Astrocyte (in vitro differentiated cells and primary cell): Measurements from ENCODE around the gene CTIF. TPM values are rescaled to one million over a fixed set of nuclear protein-coding genes. Genes with fewer than 3 reads are reported as not detected.

Experiments
- DNase-seq: peaks from one replicate; pipeline ENCODE4 v3.0.0-alpha.2; 2010; ENCODE audit warnings: low read depth
- FAIRE-seq: peaks from 2 replicates; lab custom pipeline; 2011; peaks lifted over from hg19 to GRCh38; lab: Jason Lieb, UNC
- H2AFZ ChIP-seq: 2 replicates; pipeline ENCODE4 v1.6.0; 2012; ENCODE audit warnings: low read depth, low read length, inconsistent platforms
- H3K27ac ChIP-seq: 2 replicates; pipeline ENCODE4 v1.5.1; 2011; ENCODE audit warnings: low read depth, low read length, inconsistent platforms
- H3K27me3 ChIP-seq: 2 replicates; pipeline ENCODE4 v1.6.0; 2011; ENCODE audit warnings: low read length, inconsistent platforms; ENCODE audit not compliant: insufficient read depth
- H3K36me3 ChIP-seq: 2 replicates; pipeline ENCODE4 v1.5.1; 2011; ENCODE audit warnings: low read length, inconsistent platforms; ENCODE audit not compliant: insufficient read depth
- H3K4me1 ChIP-seq: 2 replicates; pipeline ENCODE4 v1.5.1; 2011; ENCODE audit warnings: low read length, inconsistent platforms; ENCODE audit not compliant: insufficient read depth
- H3K4me2 ChIP-seq: 2 replicates; pipeline ENCODE4 v1.6.0; 2012; ENCODE audit warnings: low read length, inconsistent platforms
- H3K4me3 ChIP-seq: 2 replicates; pipeline ENCODE4 v1.5.1; 2011; ENCODE audit warnings: low read depth, mild to moderate bottlenecking, low read length, inconsistent platforms; ENCODE audit not compliant: insufficient read depth
- H3K79me2 ChIP-seq: 2 replicates; pipeline ENCODE4 v1.6.0; 2012; ENCODE audit warnings: mild to moderate bottlenecking, low read length, inconsistent platforms; ENCODE audit not compliant: insufficient read depth
- H3K9ac ChIP-seq: 2 replicates; pipeline ENCODE4 v1.6.0; 2012; ENCODE audit warnings: mild to moderate bottlenecking, low read length, inconsistent platforms
- H3K9me3 ChIP-seq: 2 replicates; pipeline ENCODE4 v1.5.1; 2012; ENCODE audit warnings: low read depth, mild to moderate bottlenecking, low read length, inconsistent platforms; ENCODE audit not compliant: insufficient read depth
- H4K20me1 ChIP-seq: 2 replicates; pipeline ENCODE4 v1.6.0; 2012; ENCODE audit warnings: low read length, inconsistent platforms; ENCODE audit not compliant: insufficient read depth
- H3K27ac Mint-ChIP-seq: one replicate; pipeline ENCODE4 v1.8.0; 2021; ENCODE audit warnings: mild to moderate bottlenecking, mixed read lengths; ENCODE audit not compliant: unreplicated experiment
- H3K27me3 Mint-ChIP-seq: one replicate; pipeline ENCODE4 v1.8.0; 2021; ENCODE audit warnings: low read depth, mixed read lengths; ENCODE audit not compliant: unreplicated experiment
- H3K36me3 Mint-ChIP-seq: one replicate; pipeline ENCODE4 v1.8.0; 2021; ENCODE audit warnings: low read depth, mixed read lengths; ENCODE audit not compliant: unreplicated experiment
- H3K4me1 Mint-ChIP-seq: one replicate; pipeline ENCODE4 v1.8.0; 2021; ENCODE audit warnings: low read depth, mixed read lengths; ENCODE audit not compliant: unreplicated experiment
- H3K4me3 Mint-ChIP-seq: one replicate; pipeline ENCODE4 v1.8.0; 2021; ENCODE audit warnings: mild to moderate bottlenecking, moderate library complexity, mixed read lengths; ENCODE audit not compliant: unreplicated experiment
- H3K9me3 Mint-ChIP-seq: one replicate; pipeline ENCODE4 v1.8.0; 2021; ENCODE audit warnings: mild to moderate bottlenecking, mixed read lengths; ENCODE audit not compliant: unreplicated experiment
- CTCF ChIP-seq: IDR thresholded peaks from 2 replicates; pipeline ENCODE4 v1.5.1; 2011; ENCODE audit warnings: low read depth, mild to moderate bottlenecking, inconsistent platforms, low read length, moderate library complexity; ENCODE audit not compliant: insufficient read depth
- EZH2 ChIP-seq: IDR thresholded peaks from 2 replicates; pipeline ENCODE4 v1.6.1; 2012; ENCODE audit warnings: mild to moderate bottlenecking, low read length, inconsistent platforms; ENCODE audit not compliant: insufficient read depth
- total RNA-seq: library from RNA; stranded (reverse); gene quantifications from 2 replicates; pipeline ENCODE4 v1.2.1, GENCODE V29; 2021

The CTIF gene
- total RNA-seq, 1 donor from 2014 or later: 101 TPM

GRCh38 chr18:48659188-48660009 is 120.6 kb downstream of the CTIF start:
- H3K27ac Mint-ChIP-seq: no peak overlapping the region
- DNase-seq: no peak
- no peak overlapping the region for H3K4me3 Mint-ChIP-seq
- FAIRE-seq: no peak
- Histone ChIP-seq H4K20me1 (peaks cover 86% of the 10 kb centered on the region), H3K27ac (no peak overlapping the region), H3K36me3 (no peaks in the 10 kb centered on the region), H3K27me3 (no peaks in the 10 kb centered on the region), H3K9ac (no peak overlapping the region), H3K9me3 (no peaks in the 10 kb centered on the region), H3K79me2 (peaks cover 54% of the 10 kb centered on the region), H3K4me3 (no peak overlapping the region), H2AFZ (no peak overlapping the region), H3K4me1 (peaks cover 36% of the 10 kb centered on the region), H3K4me2 (no peak overlapping the region)
- H3K36me3 Mint-ChIP-seq: no peaks in the 10 kb centered on the region
- no peaks in the 10 kb centered on the region for H3K27me3 Mint-ChIP-seq
- peaks cover 25% of the 10 kb centered on the region for H3K4me1 Mint-ChIP-seq
- TF ChIP-seq CTCF (no peak), EZH2 (no peak)
- H3K9me3 Mint-ChIP-seq: no peaks in the 10 kb centered on the region

GRCh38 chr18:48660346-48661228 is 121.8 kb downstream of the CTIF start:
- Histone ChIP-seq H3K9ac (no peak overlapping the region), H3K4me2 (no peak overlapping the region), H3K9me3 (peaks cover 2% of the 10 kb centered on the region), H3K4me1 (peaks cover 36% of the 10 kb centered on the region), H3K27me3 (no peaks in the 10 kb centered on the region), H3K36me3 (peaks cover 2% of the 10 kb centered on the region), H4K20me1 (peaks cover 83% of the 10 kb centered on the region), H3K27ac (no peak overlapping the region), H3K79me2 (peaks cover 54% of the 10 kb centered on the region), H3K4me3 (no peak overlapping the region), H2AFZ (no peak overlapping the region)
- Mint-ChIP-seq H3K4me3 (peak overlapping the region; percentile 30), H3K9me3 (peaks cover 2% of the 10 kb centered on the region), H3K4me1 (peaks cover 25% of the 10 kb centered on the region), H3K27ac (no peak overlapping the region), H3K27me3 (no peaks in the 10 kb centered on the region), H3K36me3 (peaks cover 3% of the 10 kb centered on the region)
- FAIRE-seq (no peak), DNase-seq (no peak)
- no peak for TF ChIP-seq EZH2
- no peak for TF ChIP-seq CTCF
